ENCODE measurements around the gene ANO3. TPM values are rescaled to one million over a fixed set of nuclear protein-coding genes. Genes with fewer than 3 reads are reported as not detected.

ANO3 gene
- total RNA-seq, 4 donors from 2014 or later, result 0.08 to 0.27 TPM; not detected in 2

DNA sequence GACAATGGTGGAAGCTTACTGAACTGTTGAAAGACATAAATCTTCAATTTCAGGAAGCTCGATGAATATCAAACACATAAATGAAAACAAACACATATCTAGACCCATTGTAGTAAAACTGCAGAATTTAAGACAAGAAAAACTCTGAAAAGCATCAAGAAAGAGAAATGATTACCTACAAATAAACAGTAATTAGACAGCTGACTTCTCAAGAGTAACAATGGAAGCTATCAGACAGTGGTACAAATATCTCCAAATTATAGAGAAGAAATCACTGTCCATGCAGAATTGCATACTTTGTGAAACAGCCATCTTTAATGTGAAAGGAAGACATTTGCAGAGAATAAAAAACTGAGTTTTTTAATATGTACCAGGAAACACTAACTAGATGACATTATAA, 45.7 kb downstream of the ANO3 start:
- ATAC-seq, result no peak
- WGBS, 2 donors (ENCODE audit: low coverage in 1 of 2), result 90 to 100% methylated on average over 1 of the region's 1 CpG
- Histone ChIP-seq H3K9me3 (peaks cover 0 to 27% (median 0%) of the 10 kb centered on the region in 3 donors), H3K27ac (no peak overlapping the region), H3K36me3 (no peaks in the 10 kb centered on the region), H3K4me3 (no peak overlapping the region), H3K4me1 (no peaks in the 10 kb centered on the region), H3K27me3 (no peaks in the 10 kb centered on the region)
- TF ChIP-seq EP300 (IDR thresholded peaks at IDR 0.05), result no peak
- TF ChIP-seq, protein P1, sequence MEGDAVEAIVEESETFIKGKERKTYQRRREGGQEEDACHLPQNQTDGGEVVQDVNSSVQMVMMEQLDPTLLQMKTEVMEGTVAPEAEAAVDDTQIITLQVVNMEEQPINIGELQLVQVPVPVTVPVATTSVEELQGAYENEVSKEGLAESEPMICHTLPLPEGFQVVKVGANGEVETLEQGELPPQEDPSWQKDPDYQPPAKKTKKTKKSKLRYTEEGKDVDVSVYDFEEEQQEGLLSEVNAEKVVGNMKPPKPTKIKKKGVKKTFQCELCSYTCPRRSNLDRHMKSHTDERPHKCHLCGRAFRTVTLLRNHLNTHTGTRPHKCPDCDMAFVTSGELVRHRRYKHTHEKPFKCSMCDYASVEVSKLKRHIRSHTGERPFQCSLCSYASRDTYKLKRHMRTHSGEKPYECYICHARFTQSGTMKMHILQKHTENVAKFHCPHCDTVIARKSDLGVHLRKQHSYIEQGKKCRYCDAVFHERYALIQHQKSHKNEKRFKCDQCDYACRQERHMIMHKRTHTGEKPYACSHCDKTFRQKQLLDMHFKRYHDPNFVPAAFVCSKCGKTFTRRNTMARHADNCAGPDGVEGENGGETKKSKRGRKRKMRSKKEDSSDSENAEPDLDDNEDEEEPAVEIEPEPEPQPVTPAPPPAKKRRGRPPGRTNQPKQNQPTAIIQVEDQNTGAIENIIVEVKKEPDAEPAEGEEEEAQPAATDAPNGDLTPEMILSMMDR (IDR thresholded peaks at IDR 0.05), result no peak
- no peak for TF ChIP-seq POLR2AphosphoS5 (IDR thresholded peaks at IDR 0.05)
- TF ChIP-seq POLR2A (IDR thresholded peaks at IDR 0.05), result no peak

DNA sequence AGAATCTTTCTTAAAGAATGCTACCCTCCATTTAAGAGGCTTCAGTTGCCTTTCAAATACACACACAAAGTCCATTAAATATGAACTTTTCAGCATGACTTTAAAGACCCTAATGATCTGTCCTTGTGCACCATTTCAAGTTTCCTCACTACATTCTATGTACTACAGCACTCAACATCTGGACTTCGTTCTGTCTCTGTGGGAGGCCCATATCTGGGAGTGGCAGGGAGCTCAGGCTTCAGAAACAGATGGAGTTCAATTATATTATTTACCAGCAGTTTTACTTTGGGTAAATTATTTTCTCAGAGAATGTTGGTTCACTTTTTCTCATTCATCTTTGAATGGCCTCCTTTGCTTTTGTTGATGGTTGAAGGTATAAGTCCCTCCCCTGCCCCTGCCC, 67.4 kb downstream of the ANO3 start:
- Histone ChIP-seq H3K27me3 (no peaks in the 10 kb centered on the region), H3K4me3 (no peak overlapping the region), H3K9me3 (no peaks in the 10 kb centered on the region), H3K4me1 (no peaks in the 10 kb centered on the region), H3K36me3 (no peaks in the 10 kb centered on the region), H3K27ac (no peak overlapping the region)
- no peak for ATAC-seq
- WGBS, 2 donors (ENCODE audit: low coverage in 1 of 2), result 36% methylated on average over 1 of the region's 1 CpG; no CpG with 5 or more reads in 1 of the 2 donors
- TF ChIP-seq EP300 (IDR thresholded peaks at IDR 0.05) (no peak), POLR2A (IDR thresholded peaks at IDR 0.05) (no peak), POLR2AphosphoS5 (IDR thresholded peaks at IDR 0.05) (no peak)
- TF ChIP-seq, protein P1 (IDR thresholded peaks at IDR 0.05), result no peak

DNA sequence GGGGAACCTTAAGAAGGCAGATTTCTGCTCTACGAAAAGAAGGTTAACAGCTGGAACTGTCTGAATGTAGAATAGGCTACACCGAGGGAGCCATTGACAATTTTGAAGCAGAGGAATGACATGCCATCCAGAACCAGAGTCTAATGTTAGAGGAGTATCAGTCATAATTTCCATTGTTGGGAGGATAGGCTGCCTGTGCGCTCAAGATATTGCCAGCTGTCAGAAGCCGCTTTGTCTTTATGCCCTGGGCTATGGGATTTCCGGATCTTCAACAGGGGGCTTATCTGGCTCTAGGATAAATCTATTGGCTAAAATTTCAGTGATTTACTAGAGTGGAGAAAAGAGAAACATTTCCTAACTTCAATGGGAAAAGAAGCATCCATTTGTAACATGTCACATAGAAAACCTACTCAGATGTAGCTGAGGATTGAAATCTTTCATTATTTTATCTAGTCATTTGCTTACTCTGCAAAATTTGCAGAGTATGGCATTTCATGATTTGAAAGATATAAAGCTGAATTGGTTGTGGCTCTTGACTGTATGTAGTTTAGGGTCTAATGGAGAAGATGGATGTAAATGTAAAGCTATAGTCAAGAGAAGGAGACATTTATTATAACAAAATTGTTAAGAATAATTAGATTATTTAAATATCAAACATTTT, 78.9 kb downstream of the ANO3 start:
- WGBS, 2 donors (ENCODE audit: low coverage in 1 of 2), result 69 to 72% methylated on average over 5 of the region's 5 CpGs
- H3K27ac ChIP-seq, result no peak overlapping the region
- H3K36me3 ChIP-seq, result no peaks in the 10 kb centered on the region
- no peaks in the 10 kb centered on the region for H3K4me1 ChIP-seq
- no peak for TF ChIP-seq POLR2AphosphoS5 (IDR thresholded peaks at IDR 0.05)
- TF ChIP-seq EP300 (IDR thresholded peaks at IDR 0.05), result no peak
- TF ChIP-seq, protein P1 (IDR thresholded peaks at IDR 0.05), result no peak
- TF ChIP-seq POLR2A (IDR thresholded peaks at IDR 0.05), result no peak
- H3K27me3 ChIP-seq, result no peaks in the 10 kb centered on the region
- no peak overlapping the region for H3K4me3 ChIP-seq
- no peaks in the 10 kb centered on the region for H3K9me3 ChIP-seq
- ATAC-seq, result no peak

DNA sequence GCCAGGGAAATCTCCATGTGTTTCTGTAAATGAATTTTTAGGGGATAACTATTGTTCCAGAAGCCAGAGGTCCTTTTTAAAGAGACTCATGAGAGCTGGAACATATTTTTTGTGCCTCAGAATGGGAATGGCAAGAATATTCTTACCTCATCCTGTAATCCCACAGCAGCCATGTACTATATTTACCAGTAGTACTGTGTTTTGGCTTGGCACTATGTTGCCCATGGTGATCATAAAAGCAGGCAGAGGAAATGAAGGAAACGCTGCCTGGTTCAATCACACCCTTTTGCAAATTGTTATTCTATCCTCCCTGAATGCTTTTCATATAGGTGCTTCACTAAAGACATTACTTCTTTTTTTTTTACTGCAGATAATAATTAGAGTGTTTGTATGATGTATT, 81.0 kb downstream of the ANO3 start:
- no peak overlapping the region for H3K4me3 ChIP-seq
- TF ChIP-seq EP300 (IDR thresholded peaks at IDR 0.05), result no peak
- TF ChIP-seq, protein P1 (IDR thresholded peaks at IDR 0.05), result no peak
- TF ChIP-seq POLR2AphosphoS5 (IDR thresholded peaks at IDR 0.05), result no peak
- no peak for TF ChIP-seq POLR2A (IDR thresholded peaks at IDR 0.05)
- no peak for ATAC-seq
- H3K9me3 ChIP-seq, result no peaks in the 10 kb centered on the region
- H3K4me1 ChIP-seq, result no peaks in the 10 kb centered on the region
- 28 to 29% methylated on average over 1 of the region's 1 CpG for WGBS, 2 donors (ENCODE audit: low coverage in 1 of 2)
- no peaks in the 10 kb centered on the region for H3K36me3 ChIP-seq
- H3K27ac ChIP-seq, result no peak overlapping the region
- H3K27me3 ChIP-seq, result no peaks in the 10 kb centered on the region

DNA sequence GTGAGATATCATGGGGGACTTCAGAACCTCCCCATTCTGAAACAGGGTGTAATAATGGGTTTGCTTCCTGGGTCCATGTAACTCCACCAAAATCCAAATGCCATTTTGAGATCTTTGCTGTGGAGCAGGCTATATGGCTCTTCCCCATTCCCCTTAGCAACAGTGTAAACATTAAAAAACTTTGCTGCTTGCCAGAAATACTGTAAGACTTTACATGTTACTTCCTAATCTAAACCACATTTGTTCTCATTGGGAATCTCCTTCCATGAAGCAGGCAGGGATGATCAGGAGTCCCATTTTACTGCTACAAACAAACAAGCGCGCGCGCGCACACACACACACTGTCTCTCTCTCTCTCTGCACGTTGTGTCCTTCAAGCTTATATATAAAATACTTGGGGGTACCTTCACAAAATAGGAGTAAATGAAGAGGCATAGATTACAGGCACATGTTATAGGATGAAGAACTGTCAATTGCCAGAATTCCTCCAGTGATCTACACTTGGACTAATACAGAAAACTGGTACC, 86.5 kb downstream of the ANO3 start:
- Histone ChIP-seq H3K36me3 (no peaks in the 10 kb centered on the region), H3K4me3 (no peak overlapping the region), H3K27me3 (no peaks in the 10 kb centered on the region), H3K27ac (no peak overlapping the region), H3K4me1 (no peaks in the 10 kb centered on the region), H3K9me3 (no peaks in the 10 kb centered on the region)
- TF ChIP-seq, protein P1 (IDR thresholded peaks at IDR 0.05), result no peak
- TF ChIP-seq POLR2A (IDR thresholded peaks at IDR 0.05) (no peak), POLR2AphosphoS5 (IDR thresholded peaks at IDR 0.05) (no peak), EP300 (IDR thresholded peaks at IDR 0.05) (no peak)
- no peak for ATAC-seq
- WGBS, 2 donors (ENCODE audit: low coverage in 1 of 2), result 53 to 76% methylated on average over 6 of the region's 6 CpGs

All from gastroesophageal sphincter (tissue), 4 donors.